PC-3 (cell line): ENCODE data around the gene MIDN. TPM values are rescaled to one million over a fixed set of nuclear protein-coding genes. Genes with fewer than 3 reads are reported as not detected.

ENCODE experiments used
- ATAC-seq: fragments of 200-7000 bp; cut with Tn5 transposase; 2 replicates; pipeline ENCODE4 v1.9.1; 2020; ENCODE audit warnings: mild to moderate bottlenecking, moderate library complexity
- BruUV-seq: library from RNA; stranded (reverse); fragments of 400-500 nt; replicated peaks from 2 replicates; lab custom pipeline; 2021; lab: Mats Ljungman, UMichigan
- CTCF ChIA-PET: fragments of 300-600 bp; sonication (Branson Sonifier 250); formaldehyde crosslinking; loops from one replicate; lab custom pipeline; 2022; ENCODE audit warnings: antibody characterized with exemption; lab: Charles Lee
- POLR2A ChIA-PET: fragments of 300-600 bp; sonication (Branson Sonifier 250); formaldehyde crosslinking; loops from one replicate; lab custom pipeline; 2022; ENCODE audit warnings: antibody characterized with exemption; ENCODE audit not compliant: unreplicated experiment; lab: Charles Lee
- DNase-seq: peaks from one replicate; pipeline ENCODE4 v3.0.0-alpha.2; 2015
- H2AFZ ChIP-seq: fragments of 300-600 bp; sonication (generic); 2 replicates; pipeline ENCODE4 v1.6.0; 2016; ENCODE audit warnings: antibody characterized with exemption, low read length
- H3F3A ChIP-seq: fragments of 300-600 bp; sonication (generic); one replicate; pipeline ENCODE4 v1.6.0; 2017; ENCODE audit warnings: antibody characterized with exemption, low read length, control low read depth, mild to moderate bottlenecking; ENCODE audit not compliant: unreplicated experiment
- H3K27ac ChIP-seq: fragments of 300-600 bp; sonication (generic); 2 replicates; pipeline ENCODE4 v1.5.1; 2016; ENCODE audit warnings: mild to moderate bottlenecking, low read length
- H3K27me3 ChIP-seq: fragments of 300-600 bp; sonication (generic); 2 replicates; pipeline ENCODE4 v1.6.1; 2016; ENCODE audit warnings: low read length, mixed read lengths
- H3K36me3 ChIP-seq: fragments of 300-600 bp; sonication (generic); 2 replicates; pipeline ENCODE4 v1.6.1; 2016; ENCODE audit warnings: low read depth, mixed run types, low read length, mixed read lengths
- H3K4me1 ChIP-seq: fragments of 300-600 bp; sonication (generic); 2 replicates; pipeline ENCODE4 v1.5.1; 2016; ENCODE audit warnings: low read length; ENCODE audit not compliant: insufficient read depth
- H3K4me2 ChIP-seq: fragments of 300-600 bp; sonication (generic); 2 replicates; pipeline ENCODE4 v1.6.0; 2016; ENCODE audit warnings: low read length
- H3K4me3 ChIP-seq: fragments of 300-600 bp; sonication (generic); 2 replicates; pipeline ENCODE4 v1.5.1; 2016; ENCODE audit warnings: mild to moderate bottlenecking, low read length, mixed read lengths
- H3K79me2 ChIP-seq: fragments of 300-600 bp; sonication (generic); 2 replicates; pipeline ENCODE4 v1.6.1; 2017; ENCODE audit warnings: low read length, mixed read lengths
- H3K9ac ChIP-seq: fragments of 300-600 bp; sonication (generic); 2 replicates; pipeline ENCODE4 v1.6.0; 2016; ENCODE audit warnings: mild to moderate bottlenecking, low read length
- H3K9me2 ChIP-seq: fragments of 300-600 bp; sonication (generic); replicated peaks from 2 replicates; pipeline ENCODE4 v1.6.1; 2016; ENCODE audit warnings: mixed run types, low read length, mixed read lengths
- H3K9me3 ChIP-seq: fragments of 300-600 bp; sonication (generic); 2 replicates; pipeline ENCODE4 v1.6.1; 2016; ENCODE audit warnings: low read length, mixed read lengths
- H4K20me1 ChIP-seq: fragments of 300-600 bp; sonication (generic); 2 replicates; pipeline ENCODE4 v1.6.1; 2016; ENCODE audit warnings: low read length, mixed read lengths
- EZH2 ChIP-seq: fragments of 300-600 bp; sonication (generic); IDR thresholded peaks from one replicate; pipeline ENCODE4 v1.6.1; 2017; ENCODE audit warnings: antibody characterized with exemption, mild to moderate bottlenecking, low read length; ENCODE audit not compliant: unreplicated experiment
- EZH2phosphoT487 ChIP-seq: fragments of 300-600 bp; sonication (generic); IDR thresholded peaks from 2 replicates; pipeline ENCODE4 v1.6.1; 2018; ENCODE audit warnings: mild to moderate bottlenecking, antibody characterized with exemption, low read length, borderline replicate concordance
- intact Hi-C: fragments of 100-400 bp; cut with micrococcal nuclease; formaldehyde crosslinking; loops from 2 replicates; pipeline ENCODE4 v1.9.0; 2023
- total RNA-seq: library from RNA; depleted of rRNA; stranded (reverse); fragments of >200 nt; gene quantifications from 2 replicates; pipeline ENCODE4 v1.2.3, GENCODE V29; 2014
- TF ChIP-seq, protein P1 (sequence below): fragments of 300-600 bp; sonication (generic); conservative IDR thresholded peaks from 2 replicates; pipeline ENCODE4 v1.5.1; 2017; ENCODE audit warnings: antibody characterized with exemption, low read depth, mild to moderate bottlenecking, low read length

The MIDN gene
- total RNA-seq, 1 experiment from 2014 or later, result 17.3 TPM

DNA sequence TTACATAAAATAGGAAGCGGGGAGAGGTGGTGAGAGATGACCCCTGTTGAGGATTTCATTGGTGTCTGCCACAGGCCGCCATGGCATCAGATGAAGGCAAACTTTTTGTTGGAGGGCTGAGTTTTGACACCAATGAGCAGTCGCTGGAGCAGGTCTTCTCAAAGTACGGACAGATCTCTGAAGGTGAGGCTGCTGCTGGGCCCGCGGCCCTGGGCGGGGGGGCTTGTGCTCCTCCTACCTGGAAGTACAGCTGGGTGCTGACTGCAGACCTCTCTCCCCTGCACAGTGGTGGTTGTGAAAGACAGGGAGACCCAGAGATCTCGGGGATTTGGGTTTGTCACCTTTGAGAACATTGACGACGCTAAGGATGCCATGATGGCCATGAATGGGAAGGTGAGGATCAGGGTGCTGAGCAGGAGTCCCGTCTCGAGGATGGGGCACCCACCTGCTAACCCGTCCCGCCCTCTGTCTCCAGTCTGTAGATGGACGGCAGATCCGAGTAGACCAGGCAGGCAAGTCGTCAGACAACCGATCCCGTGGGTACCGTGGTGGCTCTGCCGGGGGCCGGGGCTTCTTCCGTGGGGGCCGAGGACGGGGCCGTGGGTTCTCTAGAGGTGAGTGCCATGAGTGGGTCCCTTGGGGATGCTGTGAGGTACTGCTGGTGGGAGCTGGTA, 22.6 kb downstream of the MIDN start:
- H3K4me3 ChIP-seq, result peak overlapping the region; percentile 71
- DNase-seq (no peak), ATAC-seq (no peak)
- H3K79me2 ChIP-seq, result peaks cover 58% of the 10 kb centered on the region
- ChIA-PET POLR2A (no interaction called here), CTCF (no interaction called here)
- no peaks in the 10 kb centered on the region for H3K9me2 ChIP-seq
- H3K4me2 ChIP-seq, result peak overlapping the region; percentile 98
- no peak overlapping the region for H2AFZ ChIP-seq
- no peak for TF ChIP-seq EZH2
- TF ChIP-seq, protein P1, sequence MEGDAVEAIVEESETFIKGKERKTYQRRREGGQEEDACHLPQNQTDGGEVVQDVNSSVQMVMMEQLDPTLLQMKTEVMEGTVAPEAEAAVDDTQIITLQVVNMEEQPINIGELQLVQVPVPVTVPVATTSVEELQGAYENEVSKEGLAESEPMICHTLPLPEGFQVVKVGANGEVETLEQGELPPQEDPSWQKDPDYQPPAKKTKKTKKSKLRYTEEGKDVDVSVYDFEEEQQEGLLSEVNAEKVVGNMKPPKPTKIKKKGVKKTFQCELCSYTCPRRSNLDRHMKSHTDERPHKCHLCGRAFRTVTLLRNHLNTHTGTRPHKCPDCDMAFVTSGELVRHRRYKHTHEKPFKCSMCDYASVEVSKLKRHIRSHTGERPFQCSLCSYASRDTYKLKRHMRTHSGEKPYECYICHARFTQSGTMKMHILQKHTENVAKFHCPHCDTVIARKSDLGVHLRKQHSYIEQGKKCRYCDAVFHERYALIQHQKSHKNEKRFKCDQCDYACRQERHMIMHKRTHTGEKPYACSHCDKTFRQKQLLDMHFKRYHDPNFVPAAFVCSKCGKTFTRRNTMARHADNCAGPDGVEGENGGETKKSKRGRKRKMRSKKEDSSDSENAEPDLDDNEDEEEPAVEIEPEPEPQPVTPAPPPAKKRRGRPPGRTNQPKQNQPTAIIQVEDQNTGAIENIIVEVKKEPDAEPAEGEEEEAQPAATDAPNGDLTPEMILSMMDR, result no peak
- TF ChIP-seq EZH2phosphoT487, result no peak
- intact Hi-C loops, result loop anchor here (10.0 kb wide), 1 partner anchor 84 kb away; a partner anchor contains a TSS
- BruUV-seq, result no TSS peak
- H3K27ac ChIP-seq, result peak overlapping the region; percentile 94; the same call in 1 of the 2 replicates
- peaks cover 6% of the 10 kb centered on the region; the same call in 1 of the 2 replicates for H3K36me3 ChIP-seq
- H3K9me3 ChIP-seq, result no peaks in the 10 kb centered on the region
- peak overlapping the region; percentile 85 for H3K9ac ChIP-seq
- H3K27me3 ChIP-seq, result no peaks in the 10 kb centered on the region
- no peaks in the 10 kb centered on the region for H4K20me1 ChIP-seq
- H3K4me1 ChIP-seq, result peaks cover 71% of the 10 kb centered on the region
- H3F3A ChIP-seq, result no peaks in the 10 kb centered on the region

GRCh38 chr19:1271528-1272422, 23.4 kb downstream of the MIDN start:
- Histone ChIP-seq H3F3A (no peaks in the 10 kb centered on the region), H3K4me2 (peak overlapping the region; percentile 98), H3K4me3 (peak overlapping the region; percentile 71), H3K27ac (peak overlapping the region; percentile 17), H2AFZ (no peak overlapping the region), H3K9me3 (no peaks in the 10 kb centered on the region), H4K20me1 (no peaks in the 10 kb centered on the region), H3K9ac (peak overlapping the region; percentile 85), H3K79me2 (peaks cover 65% of the 10 kb centered on the region), H3K9me2 (no peaks in the 10 kb centered on the region), H3K36me3 (peaks cover 6% of the 10 kb centered on the region; the same call in 1 of the 2 replicates), H3K27me3 (no peaks in the 10 kb centered on the region), H3K4me1 (peaks cover 75% of the 10 kb centered on the region)
- DNase-seq (no peak), ATAC-seq (no peak)
- ChIA-PET CTCF (interaction anchor here (0.7 kb wide), 1 partner anchor 28 kb away, joined by 6 read pairs; no protein-coding TSS in a partner anchor), POLR2A (interaction anchor here (0.5 kb wide), 1 partner anchor 13 kb away, joined by 10 read pairs; no protein-coding TSS in a partner anchor)
- no TSS peak for BruUV-seq
- TF ChIP-seq EZH2 (no peak), EZH2phosphoT487 (no peak)
- TF ChIP-seq, protein P1, result no peak
- intact Hi-C loops, result loop anchor here (10.0 kb wide), 1 partner anchor 83 kb away; a partner anchor contains a TSS
